ENCODE measurements around the gene CHST8.

GRCh38 chr19:33766623-33767022, 144.9 kb downstream of the CHST8 start:
- no peak for TF ChIP-seq ZNF331 (CRISPR knock-in tag; IDR thresholded peaks at IDR 0.05; ENCODE audit: low read depth)
- TF ChIP-seq CTCF (conservative IDR thresholded peaks at IDR 0.05; ENCODE audit: low read depth in 2 of 2), result no peak
- TF ChIP-seq EZH2 (IDR thresholded peaks at IDR 0.05; ENCODE audit: low read depth, unreplicated experiment), result no peak
- TF ChIP-seq REST (IDR thresholded peaks at IDR 0.05; ENCODE audit: unreplicated experiment), result no peak
- no peak for TF ChIP-seq POLR2AphosphoS5 (IDR thresholded peaks at IDR 0.05; ENCODE audit: low read depth)
- TF ChIP-seq CREB1 (CRISPR knock-in tag; IDR thresholded peaks at IDR 0.05; ENCODE audit: low read depth), result no peak
- TF ChIP-seq EZH2phosphoT487 (IDR thresholded peaks at IDR 0.05; ENCODE audit: unreplicated experiment), result no peak
- TF ChIP-seq JUNB (IDR thresholded peaks at IDR 0.05; ENCODE audit: unreplicated experiment), result no peak
- no peak for TF ChIP-seq ZNF114 (CRISPR knock-in tag; IDR thresholded peaks at IDR 0.05)
- TF ChIP-seq ZNF462 (CRISPR knock-in tag; IDR thresholded peaks at IDR 0.05), result no peak
- no peak for TF ChIP-seq STAT1 (IDR thresholded peaks at IDR 0.05; ENCODE audit: unreplicated experiment)

All from GM23338 (cell line).